Activated T-helper 9 cell treated with anti-CD3 and anti-CD28 coated beads, Interleukin-2, amount 50 U/mL, for 16 hours (primary cell): Measurements from ENCODE around the gene WNT3.

ENCODE experiments used
- DNase-seq: peaks from one replicate; pipeline ENCODE4 v3.0.0-alpha.2; 2020; ENCODE audit warnings: low read depth

Gene WNT3

DNA sequence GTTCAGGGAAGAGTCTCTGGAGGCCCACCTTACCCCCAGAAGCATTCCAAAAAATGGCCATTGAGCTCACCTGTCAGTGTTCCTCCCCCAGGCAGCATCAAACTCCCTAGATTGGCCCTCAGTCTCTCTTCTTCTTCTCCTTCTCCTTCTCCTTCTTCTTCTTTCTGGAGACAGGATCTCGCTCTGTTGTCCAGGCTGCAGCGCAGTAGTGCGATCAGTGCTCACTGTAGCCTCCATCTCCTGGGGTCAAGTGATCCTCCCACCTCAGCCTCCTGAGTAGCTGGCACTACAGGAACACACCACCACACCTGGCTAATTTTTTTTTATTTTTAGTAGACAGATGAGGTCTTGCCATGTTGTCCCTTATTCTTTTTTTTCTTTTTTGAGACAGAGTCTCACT lies 16.4 kb upstream of the WNT3 start:
- DNase-seq, result no peak

DNA sequence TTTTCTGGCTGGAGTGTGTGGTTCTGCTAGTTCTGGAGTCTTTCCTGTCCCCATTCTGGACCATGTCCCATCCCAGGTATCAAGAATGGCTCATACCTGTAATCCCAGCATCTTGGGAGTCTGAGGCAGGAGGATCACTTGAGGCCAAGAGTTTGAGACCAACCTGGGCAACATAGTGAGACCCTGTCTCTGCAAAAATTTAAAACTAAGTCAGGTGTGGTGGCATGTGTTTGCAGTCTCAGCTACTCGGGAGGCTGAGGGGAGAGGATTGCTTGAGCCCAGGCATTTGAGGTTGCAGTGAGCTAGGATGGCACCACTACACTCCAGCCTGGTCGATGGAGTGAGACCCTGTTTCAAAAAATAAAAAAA lies 15.3 kb upstream of the WNT3 start:
- no peak for DNase-seq

DNA sequence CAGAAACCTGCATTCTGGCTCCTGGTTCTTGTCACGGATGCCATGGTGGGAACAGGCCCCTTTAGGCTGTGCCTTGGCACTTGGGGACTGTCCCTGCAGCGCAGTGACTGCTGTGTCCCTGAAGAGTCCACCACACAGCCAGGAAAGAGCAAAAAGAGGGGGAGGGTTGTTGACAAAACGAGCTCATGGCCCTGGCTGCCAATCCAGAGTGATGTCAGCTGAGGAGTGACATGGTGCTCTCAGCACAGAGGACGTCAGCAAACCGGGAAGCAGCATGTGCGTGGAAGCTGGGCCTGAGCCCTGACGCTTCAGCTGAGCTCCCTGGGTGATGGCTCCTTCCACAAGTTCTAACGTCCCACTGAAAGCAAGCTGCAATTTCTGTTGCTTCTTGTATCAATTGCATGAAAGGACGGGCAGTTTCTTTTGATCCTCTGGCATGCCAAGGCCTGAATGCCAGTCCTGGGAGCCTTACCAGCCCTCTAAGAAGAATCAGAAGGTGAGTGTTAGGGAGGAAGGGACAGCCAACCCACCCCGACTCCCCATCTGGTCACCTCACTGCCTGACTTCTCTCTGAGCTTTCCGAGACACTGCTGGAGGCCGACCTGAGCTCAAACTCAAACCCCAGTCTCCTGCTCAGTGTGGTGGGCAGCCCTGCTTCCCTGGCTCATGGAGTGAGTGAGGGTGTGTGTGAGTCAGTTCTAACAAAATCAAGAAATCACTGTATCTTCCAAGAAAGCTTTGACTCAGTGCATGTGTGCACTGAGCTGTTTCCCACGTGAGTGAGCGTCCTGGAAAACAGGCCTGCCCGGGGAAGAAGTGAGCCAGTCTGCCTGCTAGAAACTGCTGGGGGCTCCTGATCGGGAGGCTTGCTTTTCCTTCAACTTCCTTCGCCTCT lies 14.7 kb upstream of the WNT3 start:
- DNase-seq, result no peak

DNA sequence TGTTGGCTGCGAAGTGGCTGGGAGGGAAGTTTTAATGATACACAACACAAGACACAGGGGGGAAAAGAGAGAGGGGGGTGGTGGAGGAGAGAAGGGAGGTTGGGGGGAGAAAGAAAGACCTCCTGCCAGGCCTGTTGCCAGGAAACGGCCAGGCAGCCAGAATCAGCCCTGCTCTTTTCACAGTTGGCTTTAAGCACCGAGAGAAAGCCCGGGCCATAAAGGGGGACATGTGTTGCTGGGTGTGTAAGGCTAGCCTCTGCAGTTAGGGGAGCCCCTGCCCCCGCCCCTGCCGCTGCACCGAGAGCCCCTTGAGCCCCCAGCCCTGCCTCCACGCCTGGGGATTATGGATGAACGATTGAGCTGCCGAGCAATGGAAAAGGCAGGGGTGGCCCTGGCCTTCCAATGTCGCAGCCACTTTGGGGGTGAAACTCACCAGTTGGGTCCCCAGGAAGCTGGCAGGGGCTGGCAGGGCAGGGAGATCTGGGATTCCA lies 13.9 kb upstream of the WNT3 start:
- DNase-seq, result no peak

DNA sequence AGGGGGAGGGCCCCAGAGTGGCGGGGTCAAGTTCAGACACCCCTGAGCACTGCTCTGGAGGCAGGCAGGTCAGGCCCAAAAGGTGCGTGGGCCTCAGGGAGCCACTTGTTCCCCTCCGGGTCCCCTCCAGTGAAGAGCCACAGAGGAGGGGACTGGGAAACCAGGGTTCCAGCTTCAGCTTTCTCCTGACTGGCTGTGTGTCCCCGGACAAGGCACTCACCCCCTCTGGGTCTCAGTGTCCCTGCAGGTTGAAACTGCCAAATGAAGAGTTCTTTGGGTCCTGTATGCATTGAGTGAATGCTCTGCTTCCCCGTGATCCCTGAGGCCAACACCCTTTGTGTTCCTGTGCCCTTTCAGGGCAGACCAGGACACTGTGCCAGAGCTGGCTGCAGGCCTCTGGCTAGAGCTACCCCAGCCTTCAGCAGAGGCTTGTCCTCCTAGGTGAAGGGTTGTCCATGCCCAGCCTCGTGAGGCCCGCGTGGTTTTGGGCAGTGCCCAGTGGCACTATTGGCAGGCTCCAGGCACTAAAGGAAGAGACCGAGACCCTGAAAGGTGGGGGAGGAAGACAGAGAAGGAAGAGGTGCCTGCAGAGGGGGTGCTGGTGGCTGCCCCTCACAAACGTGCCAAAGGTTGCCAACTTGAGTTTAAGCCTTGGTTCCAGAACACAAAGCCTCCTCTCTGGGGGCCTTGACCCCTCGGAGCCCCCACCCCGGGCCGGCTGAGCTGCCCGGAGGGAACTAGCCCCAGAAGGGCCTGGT lies 13.3 kb upstream of the WNT3 start:
- no peak for DNase-seq

DNA sequence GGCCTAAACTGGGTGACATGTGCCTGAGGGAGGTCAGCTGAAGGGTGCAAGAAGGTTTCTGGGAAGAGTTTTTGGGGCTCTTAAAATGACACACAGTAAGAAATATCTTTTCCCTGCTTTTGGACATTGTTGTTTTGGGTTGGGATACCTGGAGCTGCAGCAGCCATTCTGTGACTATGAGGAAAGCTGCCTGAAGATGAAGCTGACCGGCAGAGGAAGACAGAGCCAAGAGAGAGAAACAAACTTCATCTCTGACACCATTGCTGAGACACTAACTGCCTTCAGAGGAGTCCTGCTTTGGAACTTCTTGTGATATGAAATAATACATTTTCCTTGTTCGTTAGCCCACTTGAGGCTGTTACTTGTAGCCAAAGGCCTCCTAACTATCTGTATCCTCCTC lies 8.8 kb upstream of the WNT3 start:
- no peak for DNase-seq

DNA sequence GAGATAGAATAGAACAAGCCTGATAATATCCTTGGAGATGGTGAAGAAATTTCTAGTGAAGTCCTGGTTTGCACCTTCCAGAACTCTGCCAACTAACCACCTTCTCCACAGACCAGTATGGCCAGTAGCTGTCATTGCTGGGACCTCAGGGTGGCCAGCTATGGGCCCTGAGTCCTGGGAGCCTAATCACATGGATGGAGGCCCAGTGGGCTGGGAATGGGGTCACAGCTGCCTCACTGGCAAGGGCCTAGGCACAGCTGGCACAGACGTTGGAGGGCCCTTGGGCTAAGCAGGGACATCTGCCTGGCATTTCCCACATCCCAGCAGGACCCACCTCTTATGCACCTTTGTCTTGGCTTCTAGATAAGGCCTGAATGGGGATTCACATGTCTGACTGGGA lies 7.6 kb upstream of the WNT3 start:
- DNase-seq, result no peak

DNA sequence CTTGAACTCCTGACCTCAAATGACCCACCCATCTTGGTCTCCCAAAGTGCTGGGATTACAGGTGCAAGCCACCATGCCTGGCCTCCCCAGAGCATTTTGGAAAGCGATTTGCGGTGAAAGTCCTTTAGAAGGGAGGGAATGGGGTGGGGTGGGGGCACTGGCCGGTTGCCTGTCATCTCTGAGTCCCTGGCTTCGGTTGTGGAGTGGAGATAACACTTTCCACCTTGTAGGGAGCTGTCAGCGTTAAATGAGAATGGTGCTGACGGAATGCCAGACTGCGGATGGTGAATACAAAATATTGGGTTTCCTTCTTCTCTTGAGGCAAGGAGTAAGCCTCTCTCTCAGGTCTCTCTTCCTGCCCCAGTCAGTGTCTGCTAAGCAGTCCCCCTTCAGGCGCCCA lies 5.2 kb upstream of the WNT3 start:
- DNase-seq, result no peak

DNA sequence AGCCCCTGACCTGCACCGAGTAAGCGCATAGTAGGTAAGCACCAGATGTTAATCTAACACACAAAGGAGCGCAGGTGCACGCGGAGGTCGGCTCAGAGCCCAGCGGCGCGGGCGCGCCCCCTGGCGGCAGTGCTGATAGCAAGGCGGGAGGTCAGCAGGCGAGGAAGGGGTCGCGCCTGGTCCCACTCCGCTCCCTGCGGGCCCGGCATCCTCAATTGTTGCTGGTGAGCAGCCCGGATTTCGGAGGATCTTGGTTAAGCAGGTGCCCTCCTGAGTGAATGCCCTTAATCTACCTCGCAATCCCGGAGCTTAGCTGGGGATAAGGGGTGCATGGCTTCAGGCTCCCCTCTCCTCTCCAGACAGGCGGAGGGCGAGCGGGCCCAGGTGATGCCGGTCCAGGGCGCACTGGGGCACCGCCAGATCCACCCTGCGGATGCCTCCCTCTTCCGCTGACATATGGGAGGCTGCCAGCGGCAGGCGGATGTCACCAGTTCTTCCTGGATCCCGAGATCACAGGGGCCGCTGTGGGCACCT lies 4.0 kb upstream of the WNT3 start:
- peak; percentile 11 for DNase-seq

DNA sequence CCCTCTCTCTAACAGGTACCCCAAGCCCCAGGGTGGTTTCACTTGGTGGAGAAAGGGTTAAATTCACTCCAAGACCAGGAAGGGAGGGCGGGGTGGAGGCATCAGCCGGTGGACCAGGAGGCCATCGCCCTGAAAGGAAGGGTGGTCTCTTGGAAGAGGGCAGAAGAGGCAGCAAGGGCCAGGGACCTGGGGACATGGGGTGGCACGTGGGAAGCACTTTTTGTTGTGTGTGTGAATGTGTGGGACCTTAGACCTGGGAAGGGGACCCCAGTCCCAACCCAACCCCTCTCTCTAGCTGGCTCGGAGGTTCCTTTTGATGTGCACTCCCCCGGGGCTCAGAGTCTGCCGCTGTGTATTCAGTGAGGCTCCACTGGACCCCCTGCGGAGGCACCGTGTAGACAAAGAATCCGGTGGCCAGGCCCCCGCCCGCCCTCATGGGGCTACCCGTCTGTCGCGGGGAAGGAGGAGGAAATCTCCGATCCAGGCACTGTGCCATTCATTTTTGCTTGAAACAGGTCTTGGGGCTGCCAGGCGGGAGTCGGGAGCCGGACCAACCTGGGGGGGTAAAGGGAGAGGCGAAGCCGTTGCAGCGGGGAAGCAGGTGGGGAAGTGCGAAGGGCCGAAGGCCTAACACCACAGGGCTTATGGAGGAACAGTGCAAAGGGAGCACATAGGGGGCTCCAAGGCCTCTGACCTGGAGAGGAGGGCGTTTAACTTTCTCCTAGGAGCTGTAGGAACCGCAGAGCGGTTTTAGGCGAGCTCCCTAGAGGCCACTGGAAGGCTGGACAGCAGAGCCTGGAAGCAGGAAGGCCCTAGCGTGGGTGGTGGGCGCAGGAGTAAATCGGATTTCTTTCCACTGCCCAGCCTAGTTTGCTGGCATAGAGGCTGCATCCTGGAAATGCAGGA lies 3.2 kb upstream of the WNT3 start:
- DNase-seq, result no peak

DNA sequence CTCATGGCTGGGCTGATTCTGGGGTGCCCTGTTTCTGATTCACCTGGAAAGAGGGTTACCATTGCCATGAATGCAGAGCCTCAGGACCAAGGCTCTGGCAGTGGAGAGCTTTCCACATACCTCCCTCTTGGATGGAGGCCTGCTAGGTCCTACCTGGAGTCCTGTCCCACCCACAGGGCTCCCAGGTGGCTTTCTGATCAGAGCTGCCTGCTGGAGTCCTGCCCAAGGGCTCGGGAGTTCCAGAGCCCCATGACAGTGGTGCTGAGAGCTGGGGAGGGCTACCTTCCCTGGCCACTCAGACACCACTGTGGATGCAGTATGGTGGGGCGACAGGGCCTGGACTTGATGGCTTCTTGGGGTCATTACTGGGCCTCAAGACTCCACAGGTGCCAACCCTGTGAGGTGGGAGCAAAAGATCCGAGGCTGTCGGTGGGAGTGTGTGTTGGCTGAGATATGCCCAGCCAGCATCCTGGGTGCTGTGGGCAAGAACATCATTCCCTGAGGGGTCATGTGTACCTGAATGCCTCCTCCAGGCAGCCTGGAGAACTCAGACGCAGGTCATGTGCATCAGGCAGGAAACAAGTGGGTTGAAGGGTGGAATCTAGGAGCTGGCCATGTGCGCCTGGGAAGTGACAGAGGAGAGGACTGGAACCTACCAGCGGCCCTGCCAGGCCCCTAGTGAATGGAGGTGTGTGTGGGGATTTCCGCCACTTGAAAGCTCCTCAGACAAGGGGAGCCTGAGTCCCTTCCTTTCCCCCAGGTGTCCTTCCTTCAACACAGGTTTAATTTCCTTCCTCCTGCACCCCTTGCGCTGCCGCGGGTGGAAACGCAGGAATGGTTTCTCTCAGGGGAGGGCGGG lies 2.3 kb upstream of the WNT3 start:
- DNase-seq, result no peak

DNA sequence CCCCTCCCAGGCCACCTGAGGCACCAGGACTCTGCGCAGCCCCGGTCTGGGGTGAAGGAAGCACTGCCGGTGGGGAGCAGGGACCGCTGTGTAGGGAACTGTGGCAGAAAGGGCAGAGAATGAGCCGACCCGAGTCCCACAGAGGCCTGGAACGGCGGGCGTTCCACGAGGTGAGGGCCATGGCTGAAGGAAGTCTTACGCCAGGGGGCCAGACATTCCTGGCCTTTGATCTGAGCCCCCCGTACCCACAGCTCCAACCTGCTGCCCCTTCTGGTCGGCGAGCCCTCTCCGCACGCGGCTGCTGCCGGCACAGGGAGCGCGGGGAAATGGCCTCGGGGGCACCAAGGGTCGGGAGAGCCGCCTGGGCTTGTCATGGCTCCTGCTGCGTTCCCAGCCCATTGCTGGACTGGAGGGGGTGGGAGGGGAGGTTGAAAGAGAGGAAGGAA lies 1.4 kb upstream of the WNT3 start:
- DNase-seq, result no peak

DNA sequence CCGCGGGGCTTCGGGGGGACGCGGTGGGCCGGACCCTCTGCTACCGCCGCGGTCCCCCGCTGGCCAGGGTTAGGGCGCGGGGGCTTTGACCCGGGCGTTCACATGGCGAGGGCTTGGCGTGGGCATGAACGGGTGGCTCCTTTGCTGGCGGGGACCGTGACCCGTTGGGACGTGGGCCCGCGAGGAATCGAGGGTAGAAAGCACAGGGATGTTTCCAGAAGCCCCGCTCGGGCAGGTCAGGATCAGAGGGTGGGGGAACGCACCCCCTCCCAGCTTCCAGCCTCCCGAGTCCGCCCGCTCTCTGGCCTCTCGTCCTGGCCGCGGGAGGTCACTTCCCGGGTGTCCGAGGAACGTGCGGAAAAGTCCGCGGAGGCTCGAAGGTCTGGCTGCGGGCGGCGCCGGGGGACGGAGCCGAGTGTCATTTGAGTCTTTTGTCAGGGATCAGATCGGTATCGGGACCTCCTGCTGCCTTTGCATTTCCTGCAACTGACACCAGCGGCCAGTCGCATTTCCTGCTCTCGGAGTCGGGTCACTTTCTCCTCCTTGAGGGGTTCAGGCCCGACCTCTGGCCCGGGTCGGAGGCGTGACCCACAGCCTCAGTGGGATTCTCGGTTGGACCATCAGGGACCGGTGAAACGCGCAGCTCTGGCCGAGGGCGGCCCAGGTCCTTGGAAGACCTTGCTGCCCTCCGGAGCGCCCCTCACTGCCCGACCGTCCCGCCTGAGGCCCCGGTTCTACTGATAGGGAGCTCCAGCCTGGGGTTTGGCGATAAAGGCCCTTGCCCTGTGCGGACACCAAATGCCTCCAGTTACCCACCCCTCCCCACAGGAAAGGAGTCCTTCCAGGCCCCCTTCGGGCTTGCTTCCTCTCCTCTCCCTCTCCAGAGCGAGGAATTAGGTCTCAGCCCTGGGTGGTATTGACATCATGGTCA lies 702 bp upstream of the WNT3 start:
- no peak for DNase-seq

DNA sequence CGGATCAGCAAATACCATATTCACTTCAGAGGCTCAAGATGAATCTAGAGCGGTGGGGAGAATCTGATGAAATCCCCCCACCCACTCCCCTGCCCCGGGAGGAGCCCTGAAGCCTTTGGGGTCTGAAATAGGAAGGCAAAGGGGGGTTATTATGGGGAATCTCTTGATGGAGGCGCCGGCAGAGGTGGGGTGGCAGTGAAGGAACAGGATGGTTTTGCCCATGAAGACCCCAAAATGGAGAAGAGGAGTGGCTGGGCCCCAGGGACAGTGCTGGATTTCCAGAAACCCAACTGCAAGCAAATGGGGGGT lies 637 bp downstream of the WNT3 start:
- DNase-seq, result no peak

DNA sequence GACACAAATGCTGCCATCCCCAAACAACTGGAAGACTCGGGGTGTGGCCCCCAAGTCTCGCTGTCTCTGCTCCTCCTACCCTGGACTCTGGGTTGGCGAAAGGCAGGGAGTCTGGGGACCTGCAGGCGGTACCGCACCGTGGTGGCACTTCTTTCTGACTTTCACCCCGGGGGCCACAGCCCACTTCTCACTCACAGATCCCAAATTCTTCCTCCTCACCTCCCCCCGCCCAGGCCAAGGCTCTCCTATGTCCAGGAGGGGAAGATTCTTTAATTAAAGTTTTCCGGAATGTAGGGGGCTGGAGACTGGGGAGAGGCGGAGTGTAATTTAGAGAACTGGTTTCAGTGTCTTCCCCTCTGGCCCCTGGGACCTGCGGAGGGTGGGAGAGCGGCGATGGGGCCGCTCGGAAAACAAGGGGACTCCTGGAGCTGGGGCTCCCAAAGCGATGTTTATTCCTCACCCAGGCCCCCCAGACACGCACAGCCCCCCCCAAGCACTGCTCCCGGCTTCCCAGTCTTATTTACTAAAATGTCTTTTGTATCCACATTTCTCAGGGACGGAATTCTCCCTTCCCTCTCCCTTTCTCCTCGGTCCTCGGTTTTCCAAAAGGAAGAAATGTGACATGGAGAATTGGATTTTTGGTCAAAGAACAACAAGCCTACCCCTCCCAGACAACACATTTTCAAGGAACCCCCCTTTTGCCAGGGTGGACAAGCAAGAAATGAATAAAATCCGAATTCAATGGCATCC lies 1.2 kb downstream of the WNT3 start:
- DNase-seq, result no peak

DNA sequence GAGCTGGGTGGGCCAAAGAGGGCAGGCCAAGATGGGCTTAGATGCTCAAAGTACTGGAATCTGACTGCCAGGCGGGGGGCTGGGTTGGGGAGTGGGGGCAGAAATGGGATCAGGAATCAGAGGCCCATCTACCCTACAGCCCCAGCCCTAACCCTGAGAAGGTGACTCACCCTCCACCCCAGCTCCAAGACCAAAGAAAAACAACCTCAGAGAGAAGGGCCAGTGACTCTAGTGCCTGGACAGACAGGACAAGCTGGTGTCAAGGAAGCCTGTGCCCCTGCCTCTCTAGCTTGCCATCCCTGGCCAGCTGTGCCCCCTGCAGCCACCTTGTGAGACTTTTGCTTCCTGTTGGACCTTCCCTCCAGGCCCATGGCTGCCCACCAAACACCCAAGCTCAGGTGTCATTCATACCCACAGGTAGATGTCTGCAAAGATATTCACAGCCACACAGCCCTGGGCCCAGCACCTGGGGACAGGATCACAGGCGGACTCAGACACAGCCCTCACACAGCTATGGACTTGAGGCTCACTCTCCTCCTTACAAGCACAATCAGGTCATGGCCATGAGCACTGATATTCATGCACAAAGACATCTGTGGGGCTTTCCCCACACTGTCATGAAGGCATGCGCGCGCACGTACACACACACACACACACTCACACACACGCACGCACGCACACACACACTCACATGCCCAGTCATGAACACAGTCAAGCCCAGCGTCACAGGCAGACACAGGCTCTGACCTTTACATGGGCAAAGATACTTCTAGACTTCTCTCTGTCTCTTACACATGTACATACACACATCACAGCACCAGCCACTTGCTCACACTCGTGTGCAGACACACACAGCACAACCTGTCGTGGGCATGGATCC lies 2.8 kb downstream of the WNT3 start:
- DNase-seq, result no peak

DNA sequence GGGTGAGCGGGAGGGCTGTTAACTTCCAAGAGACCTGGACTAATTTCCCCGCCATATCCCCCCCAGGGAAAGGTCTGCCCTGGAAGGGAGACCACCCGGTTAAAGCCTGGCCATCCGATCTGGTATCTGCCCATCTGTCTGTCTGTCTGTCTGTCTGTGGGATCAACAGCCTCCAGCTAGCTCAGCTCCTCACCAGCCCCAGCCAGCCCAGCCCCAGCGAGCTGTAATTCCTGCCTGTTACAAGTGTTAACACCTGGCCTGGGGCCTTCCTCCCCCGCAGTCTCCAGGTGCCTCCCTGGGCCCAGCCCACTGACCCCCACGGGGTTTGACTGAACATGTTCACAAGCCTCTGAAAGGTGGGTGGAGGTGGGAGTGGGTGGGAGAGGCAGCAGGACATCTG lies 4.0 kb downstream of the WNT3 start:
- no peak for DNase-seq

DNA sequence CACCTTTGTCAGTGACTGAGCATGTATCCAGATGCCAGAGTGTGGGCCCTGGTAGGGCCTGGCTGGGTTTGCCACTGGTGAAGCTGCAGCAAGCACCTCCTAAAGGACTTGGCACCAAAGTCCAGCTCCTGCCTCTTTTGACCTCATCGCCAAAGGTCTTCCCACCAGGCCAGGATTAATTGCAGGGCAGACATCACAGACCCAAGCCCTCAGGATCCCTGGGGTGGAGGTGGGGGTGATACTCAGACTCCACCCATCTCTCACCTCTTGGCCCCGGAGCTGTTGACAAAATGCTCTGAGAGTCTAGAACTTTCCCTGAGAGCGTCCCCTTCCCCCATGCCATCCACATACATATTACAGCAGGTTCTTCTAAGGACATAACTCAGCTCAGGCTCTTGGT lies 4.6 kb downstream of the WNT3 start:
- no peak for DNase-seq
